ENCODE measurements around the gene ZBTB25.

DNA sequence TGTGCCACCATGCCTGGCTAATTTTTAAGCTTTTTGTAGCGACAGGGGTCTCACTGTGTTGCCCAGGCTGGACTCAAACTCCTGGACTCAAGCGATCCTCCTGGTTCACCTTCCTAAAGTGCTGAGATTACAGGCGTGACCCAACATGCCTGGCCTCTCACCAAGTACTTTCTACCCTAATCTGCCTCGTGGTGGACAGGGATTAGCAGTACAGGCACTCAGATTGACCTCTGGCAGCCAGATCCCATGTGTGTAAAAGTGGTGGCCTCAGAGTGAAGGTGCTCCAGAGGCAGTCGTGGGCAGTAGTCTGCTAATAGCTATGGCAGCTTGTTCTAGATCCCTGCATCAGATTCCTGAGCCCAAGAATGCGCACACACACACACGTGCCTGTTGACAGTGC, 84.6 kb downstream of the ZBTB25 start:
- TF ChIP-seq, protein P1, sequence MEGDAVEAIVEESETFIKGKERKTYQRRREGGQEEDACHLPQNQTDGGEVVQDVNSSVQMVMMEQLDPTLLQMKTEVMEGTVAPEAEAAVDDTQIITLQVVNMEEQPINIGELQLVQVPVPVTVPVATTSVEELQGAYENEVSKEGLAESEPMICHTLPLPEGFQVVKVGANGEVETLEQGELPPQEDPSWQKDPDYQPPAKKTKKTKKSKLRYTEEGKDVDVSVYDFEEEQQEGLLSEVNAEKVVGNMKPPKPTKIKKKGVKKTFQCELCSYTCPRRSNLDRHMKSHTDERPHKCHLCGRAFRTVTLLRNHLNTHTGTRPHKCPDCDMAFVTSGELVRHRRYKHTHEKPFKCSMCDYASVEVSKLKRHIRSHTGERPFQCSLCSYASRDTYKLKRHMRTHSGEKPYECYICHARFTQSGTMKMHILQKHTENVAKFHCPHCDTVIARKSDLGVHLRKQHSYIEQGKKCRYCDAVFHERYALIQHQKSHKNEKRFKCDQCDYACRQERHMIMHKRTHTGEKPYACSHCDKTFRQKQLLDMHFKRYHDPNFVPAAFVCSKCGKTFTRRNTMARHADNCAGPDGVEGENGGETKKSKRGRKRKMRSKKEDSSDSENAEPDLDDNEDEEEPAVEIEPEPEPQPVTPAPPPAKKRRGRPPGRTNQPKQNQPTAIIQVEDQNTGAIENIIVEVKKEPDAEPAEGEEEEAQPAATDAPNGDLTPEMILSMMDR (IDR thresholded peaks at IDR 0.05; ENCODE audit: low read depth, low read length) = no peak
- no peak for TF ChIP-seq POLR2A (IDR thresholded peaks at IDR 0.05; ENCODE audit: extremely low read depth, insufficient read length)
